Liver (tissue), 9 donors: Measurements from ENCODE around the gene S100PBP. TPM values are rescaled to one million over a fixed set of nuclear protein-coding genes. Genes with fewer than 3 reads are reported as not detected.

Experiments used
- DNase-seq: peaks from one replicate; pipeline ENCODE4 v3.0.0-alpha.2; 2017; ENCODE audit warnings: low spot score
- H3K27ac ChIP-seq, 2 donors: one replicate each; pipeline ENCODE4 v1.7.0; 2013; ENCODE audit warnings: inconsistent platforms in 2 of 2, low read length in 2 of 2, control low read depth in 1 of 2, low read depth in 1 of 2, mild to moderate bottlenecking in 1 of 2
- H3K27me3 ChIP-seq, 4 donors: one replicate each; pipeline versions ENCODE4 v1.6.1 to v1.7.0; 2013; ENCODE audit warnings: low read length in 3 of 4, inconsistent platforms in 1 of 4, mild to moderate bottlenecking in 1 of 4, moderate library complexity in 1 of 4; ENCODE audit not compliant: control insufficient read depth in 4 of 4, insufficient read depth in 4 of 4
- H3K36me3 ChIP-seq, 4 donors: one replicate each; pipeline versions ENCODE4 v1.6.1 to v1.7.0; 2013; ENCODE audit warnings: low read length in 3 of 4, mild to moderate bottlenecking in 3 of 4, low read depth in 1 of 4, moderate library complexity in 1 of 4; ENCODE audit not compliant: control insufficient read depth in 4 of 4, insufficient read depth in 3 of 4
- H3K4me1 ChIP-seq, 4 donors: one replicate each; pipeline versions ENCODE4 v1.6.1 to v1.7.0; 2013; ENCODE audit warnings: low read length in 3 of 4, mild to moderate bottlenecking in 3 of 4, moderate library complexity in 1 of 4; ENCODE audit not compliant: control insufficient read depth in 4 of 4, insufficient read depth in 4 of 4
- H3K4me3 ChIP-seq, 3 donors: one replicate each; pipeline versions ENCODE4 v1.6.1 to v1.7.0; 2013; ENCODE audit warnings: low read length in 3 of 3, control low read depth in 1 of 3, low read depth in 1 of 3, mild to moderate bottlenecking in 1 of 3
- H3K9ac ChIP-seq, 2 donors: one replicate each; pipeline ENCODE4 v1.7.0; 2013; ENCODE audit warnings: low read length in 2 of 2, mild to moderate bottlenecking in 2 of 2, moderate library complexity in 2 of 2, control low read depth in 1 of 2, low read depth in 1 of 2
- H3K9me3 ChIP-seq, 4 donors: one replicate each; pipeline versions ENCODE4 v1.6.1 to v1.7.0; 2013; ENCODE audit warnings: low read length in 3 of 4; ENCODE audit not compliant: control insufficient read depth in 4 of 4
- ATF3 ChIP-seq: IDR thresholded peaks from 2 replicates; pipeline ENCODE4 v1.6.1; 2016; ENCODE audit warnings: antibody characterized with exemption
- CTCF ChIP-seq: fragments of 150-350 bp; IDR thresholded peaks from 2 replicates; pipeline ENCODE4 v1.5.1; 2017; ENCODE audit warnings: improper control_type of control experiment, low read depth, low read length; ENCODE audit not compliant: missing input control
- HNF4A ChIP-seq, 2 donors: conservative IDR thresholded peaks; 2 replicates each; pipeline ENCODE4 v1.6.1; 2016; ENCODE audit warnings: antibody characterized with exemption in 2 of 2, mild to moderate bottlenecking in 2 of 2
- HNF4G ChIP-seq: IDR thresholded peaks from 2 replicates; pipeline ENCODE4 v1.6.1; 2016; ENCODE audit warnings: antibody characterized with exemption
- MAX ChIP-seq: IDR thresholded peaks from 2 replicates; pipeline ENCODE4 v1.6.1; 2016; ENCODE audit warnings: antibody characterized with exemption
- RAD21 ChIP-seq, 2 donors: IDR thresholded peaks; 2 replicates each; pipeline ENCODE4 v1.6.1; 2016; ENCODE audit warnings: antibody characterized with exemption in 2 of 2, mild to moderate bottlenecking in 2 of 2
- REST ChIP-seq: IDR thresholded peaks from 2 replicates; pipeline ENCODE4 v1.6.1; 2016; ENCODE audit warnings: antibody characterized with exemption, mild to moderate bottlenecking
- RXRA ChIP-seq, 2 donors: IDR thresholded peaks; 2 replicates each; pipeline ENCODE4 v1.6.1; 2017 to 2018; ENCODE audit warnings: antibody characterized with exemption in 2 of 2, mild to moderate bottlenecking in 1 of 2
- SP1 ChIP-seq: IDR thresholded peaks from 2 replicates; pipeline ENCODE4 v1.6.1; 2018; ENCODE audit warnings: antibody characterized with exemption, mild to moderate bottlenecking
- TAF1 ChIP-seq: conservative IDR thresholded peaks from 2 replicates; pipeline ENCODE4 v1.6.1; 2016; ENCODE audit warnings: antibody characterized with exemption, mild to moderate bottlenecking
- ZBTB33 ChIP-seq: IDR thresholded peaks from 2 replicates; pipeline ENCODE4 v1.6.1; 2016; ENCODE audit warnings: antibody characterized with exemption
- WGBS: extraction: QIAGEN DNeasy Blood & Tissue Kit; methylation state at CpG from one replicate; pipeline ENCODE4 v1.1.7; 2013; 5-methylcytosine and 5-hydroxymethylcytosine counted together
- polyA plus RNA-seq, 2 donors: library from polyadenylated mRNA; stranded (reverse) in 1 of 2; unstranded in 1 of 2; fragments of 200-250 nt in 1 of 2; fragments of >200 nt in 1 of 2; fragmentation: Nextera tagmentation in 1 of 2; extraction: Ambion mirVana in 1 of 2; gene quantifications; one replicate each; pipeline versions ENCODE4 v1.2.1 to v1.2.3, GENCODE V29; 2013 to 2015
- total RNA-seq, 2 donors: library from RNA; depleted of rRNA; stranded (reverse); fragments of >200 nt; gene quantifications; one replicate each; pipeline ENCODE4 v1.2.3, GENCODE V29; 2014
- donor health status: healthy.
- donor health status: healthy.
- donor health status: healthy.
- donor health status: healthy.
- donor health status: healthy.

Gene S100PBP
- total and polyA plus RNA-seq, 4 donors, result 1.9 to 24.8 (median 11.1) TPM

- no peak for DNase-seq
- no peak for TF ChIP-seq ZBTB33
- no peak for TF ChIP-seq CTCF
- TF ChIP-seq RXRA (IDR thresholded peaks at IDR 0.05), result peak; percentile 43 to 49
- peak; percentile 22 to 23 for TF ChIP-seq RAD21 (IDR thresholded peaks at IDR 0.05)
- TF ChIP-seq HNF4G, result peak; percentile 31
- TF ChIP-seq MAX, result peak; percentile 15
- TF ChIP-seq HNF4A (conservative IDR thresholded peaks at IDR 0.05), result peak; percentile 77 to 84
- peak; percentile 14 for TF ChIP-seq SP1
- TF ChIP-seq TAF1, result no peak
- Histone ChIP-seq H3K4me3 (no peak overlapping the region), H3K9me3 (no peaks in the 10 kb centered on the region), H3K27ac (no peak overlapping the region), H3K4me1 (peaks cover 1 to 22% (median 18%) of the 10 kb centered on the region in 4 donors), H3K9ac (no peak overlapping the region), H3K27me3 (no peaks in the 10 kb centered on the region), H3K36me3 (peaks cover 7 to 20% (median 17%) of the 10 kb centered on the region in 4 donors)
- 33% methylated on average over 1 of the region's 1 CpG for WGBS
Measured at GRCh38 chr1:32831878-32832277, 14.4 kb downstream of the S100PBP start.

- Histone ChIP-seq H3K27ac (no peak overlapping the region), H3K9me3 (no peaks in the 10 kb centered on the region), H3K36me3 (peaks cover 0 to 15% (median 8%) of the 10 kb centered on the region in 4 donors), H3K4me1 (no peaks in the 10 kb centered on the region), H3K9ac (no peak overlapping the region), H3K4me3 (no peak overlapping the region), H3K27me3 (no peaks in the 10 kb centered on the region)
- WGBS, result 47% methylated on average over 2 of the region's 2 CpGs
- no peak for DNase-seq
- TF ChIP-seq ATF3 (no peak), RAD21 (IDR thresholded peaks at IDR 0.05) (no peak), REST (no peak), CTCF (no peak), HNF4A (conservative IDR thresholded peaks at IDR 0.05) (no peak), ZBTB33 (no peak)
Measured at GRCh38 chr1:32848354-32849063, 31.1 kb downstream of the S100PBP start.
